Putamen (tissue), 1 donor: ENCODE data around the gene DLGAP5.

Experiments
- DNase-seq: peaks from one replicate; pipeline ENCODE4 v3.0.0-alpha.2; 2016; ENCODE audit warnings: low spot score

The DLGAP5 gene

DNA sequence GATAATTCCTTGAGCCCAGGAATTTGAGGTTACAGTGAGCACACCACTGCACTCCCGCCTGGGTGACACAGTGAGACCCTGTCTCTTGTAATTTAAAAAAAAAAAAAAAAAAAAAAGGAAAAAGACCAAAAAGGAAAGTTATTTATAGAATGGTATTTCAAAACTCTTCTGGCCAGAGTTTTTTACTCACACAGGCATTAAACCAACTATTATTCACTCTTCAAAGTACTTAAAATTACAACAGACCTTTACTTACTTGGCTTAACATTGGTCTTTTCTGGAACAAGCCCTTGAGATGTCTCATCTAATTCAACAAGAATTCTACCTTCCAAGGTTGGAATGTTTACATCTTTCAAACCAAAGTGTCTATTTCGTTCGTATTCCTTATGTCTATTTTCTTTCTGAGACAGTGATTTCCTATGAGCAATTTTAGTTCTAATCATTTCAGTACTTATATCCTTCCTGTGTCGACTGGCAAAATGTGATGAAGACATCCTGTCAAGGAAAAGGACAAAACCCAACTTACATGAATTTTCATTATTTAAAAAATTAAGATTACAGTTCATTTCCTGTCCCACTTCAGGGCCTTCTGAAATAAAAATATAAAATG is 2.6 kb downstream of the DLGAP5 start:
- DNase-seq: no peak

DNA sequence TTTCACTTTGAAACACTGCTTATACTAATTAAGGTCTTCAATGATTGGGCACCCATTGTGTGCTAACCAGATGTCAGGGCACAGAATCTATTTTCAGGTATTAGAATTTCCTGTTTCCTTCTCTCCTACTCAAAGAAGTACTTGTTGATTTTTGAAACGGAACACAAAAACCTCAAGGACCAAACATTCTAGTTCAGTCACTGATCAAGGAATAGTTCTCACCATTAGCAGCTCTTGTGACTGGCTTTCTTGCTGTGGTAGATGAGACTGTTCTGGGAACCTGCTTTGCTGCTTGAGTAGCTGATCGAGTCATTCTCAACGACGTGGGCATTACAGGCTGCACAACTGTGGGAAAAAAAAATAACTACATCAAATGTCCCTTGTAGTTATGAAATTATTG is 11.0 kb downstream of the DLGAP5 start:
- no peak for DNase-seq

DNA sequence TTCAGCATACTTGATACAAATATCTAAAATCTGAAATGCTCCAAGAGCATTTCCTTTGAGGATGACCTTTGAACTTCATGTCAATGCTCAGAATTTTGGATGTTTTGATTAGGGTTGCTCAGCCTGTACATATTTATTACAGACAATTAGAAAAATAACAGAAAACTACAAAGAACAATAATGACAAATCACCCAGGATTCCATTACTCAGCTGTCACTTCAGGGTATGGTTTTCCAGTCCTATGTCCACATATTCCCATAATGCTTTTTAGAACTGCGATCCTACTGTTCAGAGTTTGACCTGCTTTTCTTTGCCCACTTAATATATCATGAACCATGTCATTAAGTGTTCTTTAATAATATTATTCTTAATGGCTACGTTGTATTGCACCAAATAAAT is 11.4 kb downstream of the DLGAP5 start:
- DNase-seq: no peak

DNA sequence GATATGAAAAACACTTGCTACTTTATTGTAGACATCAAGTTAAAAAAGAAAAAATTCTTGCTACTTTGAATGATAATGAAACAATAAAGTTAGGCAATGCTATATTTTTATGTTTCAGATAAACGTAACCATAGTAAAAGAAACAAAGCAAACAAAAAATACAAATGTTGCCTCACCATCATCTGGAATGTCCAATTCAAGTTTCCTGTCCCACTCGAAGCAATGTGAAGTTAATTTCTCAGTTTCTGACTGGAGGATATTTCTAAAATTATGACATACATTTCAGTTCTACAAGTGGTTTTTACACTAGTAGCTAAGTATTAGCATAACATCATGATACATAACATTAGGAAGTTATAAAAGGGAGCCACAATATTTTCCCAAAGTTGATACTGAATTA is 20.9 kb downstream of the DLGAP5 start:
- DNase-seq: no peak

DNA sequence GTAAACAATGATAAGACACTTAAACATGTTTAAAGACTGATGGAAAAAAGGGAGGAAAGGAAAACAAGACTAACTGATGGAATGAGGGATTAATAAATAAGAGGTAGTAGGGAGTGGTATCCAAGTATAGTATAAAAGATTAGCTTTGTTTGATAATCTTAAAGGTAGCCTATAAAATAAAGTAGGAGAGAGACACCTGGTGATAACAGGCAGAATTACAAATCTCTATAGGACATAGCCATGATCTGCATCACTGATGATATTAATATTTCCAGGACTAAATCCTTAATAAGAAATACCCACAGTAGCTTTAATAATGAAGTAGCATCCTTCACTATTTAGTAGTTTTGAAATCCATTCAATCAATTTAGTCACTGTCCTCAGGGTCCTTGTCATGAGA is 30.4 kb downstream of the DLGAP5 start:
- DNase-seq: no peak

DNA sequence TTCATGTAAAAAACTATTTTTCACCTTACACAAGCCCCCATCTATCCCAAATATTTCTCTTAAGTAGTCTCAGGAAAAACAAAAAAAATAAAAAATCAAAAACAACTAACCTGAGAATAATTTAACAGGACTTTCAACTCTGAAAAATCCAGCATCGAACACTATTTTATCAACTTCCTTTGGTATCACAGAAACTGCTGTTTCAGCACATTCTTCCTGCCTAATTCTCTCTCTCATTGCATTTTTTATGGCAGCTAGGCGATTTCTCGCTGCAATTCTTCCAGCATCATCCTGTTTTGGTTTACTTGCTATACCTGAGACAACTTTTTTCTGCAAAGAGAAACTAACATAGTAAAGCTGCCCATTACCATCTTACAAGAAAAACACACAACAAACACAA is 33.0 kb downstream of the DLGAP5 start:
- no peak for DNase-seq

DNA sequence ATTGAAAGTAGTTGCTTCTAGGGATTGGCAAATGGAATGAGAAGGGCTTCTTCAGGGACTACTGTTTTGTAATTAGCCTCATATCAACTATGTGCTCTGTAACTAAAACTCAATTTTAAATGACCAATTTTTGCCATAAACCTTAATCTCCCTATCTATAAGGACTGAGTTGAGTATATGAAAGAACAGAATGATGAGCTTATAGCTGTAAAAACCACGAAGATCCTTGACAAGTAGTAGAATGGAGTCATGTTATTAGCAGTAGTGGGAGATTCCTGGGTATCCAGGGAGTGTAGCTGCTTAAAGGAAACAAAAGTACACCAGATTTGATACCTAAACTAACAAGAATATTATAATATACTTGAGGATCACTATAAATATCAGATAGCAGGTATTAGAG is 34.3 kb downstream of the DLGAP5 start:
- DNase-seq: no peak

DNA sequence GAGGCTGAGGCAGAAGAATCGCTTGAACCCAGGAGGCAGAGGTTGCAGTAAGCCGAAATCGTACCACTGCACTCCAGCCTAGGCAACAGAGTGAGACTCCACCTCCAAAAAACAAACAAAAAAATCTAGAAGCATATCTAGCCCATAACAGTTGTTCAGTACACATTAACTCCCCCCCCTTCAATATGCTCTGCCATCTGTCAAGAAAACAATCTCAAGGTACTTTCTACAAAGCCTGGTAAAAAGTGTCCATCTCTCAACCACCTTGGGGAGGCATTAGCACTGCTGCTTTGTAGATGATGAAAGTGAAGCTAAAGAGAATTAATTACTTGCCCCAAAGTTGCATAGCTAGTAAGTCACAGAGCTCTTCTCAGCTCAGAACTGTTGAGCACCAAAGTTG is 37.4 kb downstream of the DLGAP5 start:
- DNase-seq: no peak

DNA sequence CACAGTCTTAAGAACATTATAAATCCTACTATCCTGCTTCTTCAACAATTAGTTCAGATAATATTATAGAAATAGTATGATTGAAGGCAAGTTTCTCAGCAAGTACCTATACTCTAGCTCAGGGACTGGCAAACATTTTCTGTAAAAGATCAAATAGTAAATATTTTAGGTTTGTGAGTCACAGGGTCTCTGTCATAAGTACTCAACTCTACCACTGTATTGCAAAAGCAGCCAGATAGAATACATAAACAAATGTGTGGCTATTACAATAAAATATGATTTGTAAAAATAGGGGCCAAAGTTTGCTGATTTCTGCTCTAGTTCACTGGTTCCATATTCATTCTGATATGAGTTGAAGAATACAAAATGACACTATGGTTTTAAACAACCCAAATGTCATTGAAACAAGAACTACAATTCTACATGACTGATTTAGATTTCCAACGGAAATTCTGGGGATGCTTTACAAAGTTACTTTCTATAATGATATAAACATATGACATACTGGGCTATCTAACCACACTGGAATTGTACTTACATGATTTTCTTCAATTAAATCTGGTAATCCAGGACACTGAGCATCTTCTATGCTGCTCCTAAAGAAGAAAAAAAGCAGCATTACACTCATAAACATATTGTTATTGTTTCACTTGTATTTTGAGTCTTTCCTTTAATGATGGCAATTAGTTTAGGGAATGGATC is 39.2 kb downstream of the DLGAP5 start:
- no peak for DNase-seq

DNA sequence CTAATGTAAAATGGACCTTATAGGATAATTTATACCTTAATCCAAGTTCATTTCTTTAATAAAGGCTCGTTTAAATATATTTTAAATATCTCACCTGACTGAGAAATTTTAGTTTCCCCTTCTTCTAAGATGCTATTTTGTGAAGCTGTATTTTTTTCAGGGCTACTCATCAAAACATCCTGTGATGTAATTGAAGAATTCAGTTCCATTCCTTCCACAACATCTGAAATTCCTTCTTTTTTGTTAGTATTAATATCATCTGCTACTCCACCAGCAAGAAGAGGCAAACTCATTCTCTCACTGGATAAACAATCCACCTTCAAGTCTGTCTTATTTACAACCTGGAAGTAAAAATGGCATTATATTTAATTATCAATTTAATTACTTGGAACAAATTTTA is 39.8 kb downstream of the DLGAP5 start:
- no peak for DNase-seq

DNA sequence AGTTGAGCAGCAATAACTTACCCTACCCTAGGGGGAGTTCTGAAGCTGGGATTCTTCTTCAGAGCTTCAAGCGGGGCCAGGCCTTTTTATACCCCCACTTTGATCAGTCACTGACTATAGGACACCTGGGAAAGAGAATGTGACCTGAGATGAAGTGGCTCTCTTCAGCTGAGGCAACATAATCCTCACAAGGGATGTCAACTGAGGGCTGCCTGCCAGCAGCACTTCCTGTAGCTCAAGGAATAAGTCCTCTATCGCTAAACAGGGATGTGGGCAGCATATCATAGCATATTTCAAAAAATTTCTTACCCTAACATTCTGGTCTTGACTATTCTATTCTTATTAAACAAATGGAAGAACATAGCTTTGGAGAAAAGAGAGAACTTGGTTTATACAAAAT is 45.0 kb downstream of the DLGAP5 start:
- no peak for DNase-seq

DNA sequence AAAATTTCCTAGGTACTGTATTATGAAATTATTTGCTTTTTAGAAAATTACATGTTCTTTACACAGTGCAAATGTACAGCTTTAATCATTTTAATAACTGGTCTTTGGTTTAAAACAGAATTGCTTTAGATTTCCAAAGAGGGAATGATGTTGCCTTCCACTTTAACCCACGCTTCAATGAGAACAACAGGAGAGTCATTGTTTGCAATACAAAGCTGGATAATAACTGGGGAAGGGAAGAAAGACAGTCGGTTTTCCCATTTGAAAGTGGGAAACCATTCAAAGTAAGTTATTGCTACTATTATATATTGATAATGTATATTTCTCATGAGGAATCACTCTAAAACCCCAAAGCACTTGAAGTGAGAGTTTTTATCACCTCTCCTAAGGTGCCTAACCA is 48.9 kb downstream of the DLGAP5 start:
- DNase-seq: no peak

DNA sequence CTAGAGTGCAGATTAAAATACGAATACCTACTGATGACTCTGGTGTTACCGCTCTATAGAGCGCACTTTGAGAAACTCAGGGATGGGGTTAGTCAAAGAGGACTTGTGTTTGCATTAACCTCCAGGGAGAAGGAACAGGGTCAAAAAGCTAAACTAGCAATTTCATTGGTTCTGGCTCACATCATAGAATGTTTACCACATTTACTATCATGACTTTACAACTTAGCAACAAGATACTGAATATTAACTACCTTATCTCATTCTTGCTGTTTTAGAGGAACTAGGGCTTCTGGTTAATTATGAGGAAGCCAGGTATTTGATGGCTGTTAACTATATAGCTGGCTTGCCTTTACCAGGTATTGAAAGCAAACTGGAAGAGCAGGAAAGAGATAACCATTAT is 49.6 kb downstream of the DLGAP5 start:
- DNase-seq: no peak

DNA sequence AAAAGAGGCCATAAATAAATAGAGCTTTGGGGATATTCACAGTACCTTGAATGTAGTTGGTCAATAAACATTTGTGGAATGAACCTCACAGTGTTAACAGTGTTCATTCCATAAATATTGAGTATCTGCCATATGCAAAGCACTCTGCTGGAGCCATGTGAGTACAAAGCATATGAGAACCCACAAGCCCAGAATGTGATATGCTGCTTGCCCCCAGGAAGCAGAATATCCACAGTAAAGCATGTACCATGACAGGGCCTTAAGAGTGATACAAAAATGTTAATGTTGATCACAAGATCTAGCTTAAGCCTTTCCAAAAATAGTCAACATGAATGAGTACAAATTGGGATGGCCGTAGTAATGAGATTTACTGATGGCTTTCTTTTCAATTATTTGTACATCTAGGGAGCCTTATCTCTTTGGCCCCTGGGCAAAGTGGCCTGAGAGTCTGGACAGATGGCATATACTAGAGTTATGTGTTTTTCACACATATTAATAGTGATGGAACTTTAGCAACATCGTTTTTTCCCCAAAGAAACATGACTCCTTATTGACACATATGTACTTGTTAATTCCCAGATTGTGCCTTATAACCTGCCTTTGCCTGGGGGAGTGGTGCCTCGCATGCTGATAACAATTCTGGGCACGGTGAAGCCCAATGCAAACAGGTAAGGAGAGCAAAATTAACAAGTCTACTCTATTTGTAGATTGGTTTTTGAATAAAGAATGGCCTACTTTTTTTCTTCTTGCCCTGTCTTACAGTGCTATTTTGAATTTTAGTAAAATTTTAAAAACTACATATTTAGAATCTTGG is 51.5 kb downstream of the DLGAP5 start:
- DNase-seq: no peak

DNA sequence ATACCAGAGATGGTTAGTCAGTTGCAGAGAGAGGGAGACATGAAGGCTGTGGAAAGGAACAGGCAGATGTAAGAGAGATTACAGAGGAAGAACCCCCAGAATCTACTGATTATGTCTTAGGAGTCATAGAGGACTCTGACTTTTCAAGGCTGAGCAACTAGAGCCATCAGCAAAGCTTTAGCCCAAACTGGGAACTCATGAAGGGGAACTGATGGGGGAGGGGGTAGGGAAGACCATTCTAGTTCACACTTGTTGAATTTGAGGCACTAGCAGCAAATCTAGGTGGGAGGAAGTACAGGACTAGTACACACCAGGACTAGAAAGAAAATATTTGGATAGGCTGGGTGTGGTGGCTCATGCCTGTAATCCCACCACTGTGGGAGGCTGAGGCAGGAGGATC is 52.2 kb downstream of the DLGAP5 start:
- DNase-seq: no peak

DNA sequence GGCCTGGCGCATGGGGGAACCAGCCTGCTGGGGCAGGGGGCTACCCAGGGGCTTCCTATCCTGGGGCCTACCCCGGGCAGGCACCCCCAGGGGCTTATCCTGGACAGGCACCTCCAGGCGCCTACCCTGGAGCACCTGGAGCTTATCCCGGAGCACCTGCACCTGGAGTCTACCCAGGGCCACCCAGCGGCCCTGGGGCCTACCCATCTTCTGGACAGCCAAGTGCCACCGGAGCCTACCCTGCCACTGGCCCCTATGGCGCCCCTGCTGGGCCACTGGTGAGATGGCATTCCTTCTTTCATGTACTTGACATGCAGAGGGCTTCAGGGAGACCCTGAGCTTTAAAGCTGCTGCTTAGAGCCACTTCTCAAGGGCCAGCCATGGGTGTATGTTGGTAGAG is 53.3 kb downstream of the DLGAP5 start:
- DNase-seq: no peak

DNA sequence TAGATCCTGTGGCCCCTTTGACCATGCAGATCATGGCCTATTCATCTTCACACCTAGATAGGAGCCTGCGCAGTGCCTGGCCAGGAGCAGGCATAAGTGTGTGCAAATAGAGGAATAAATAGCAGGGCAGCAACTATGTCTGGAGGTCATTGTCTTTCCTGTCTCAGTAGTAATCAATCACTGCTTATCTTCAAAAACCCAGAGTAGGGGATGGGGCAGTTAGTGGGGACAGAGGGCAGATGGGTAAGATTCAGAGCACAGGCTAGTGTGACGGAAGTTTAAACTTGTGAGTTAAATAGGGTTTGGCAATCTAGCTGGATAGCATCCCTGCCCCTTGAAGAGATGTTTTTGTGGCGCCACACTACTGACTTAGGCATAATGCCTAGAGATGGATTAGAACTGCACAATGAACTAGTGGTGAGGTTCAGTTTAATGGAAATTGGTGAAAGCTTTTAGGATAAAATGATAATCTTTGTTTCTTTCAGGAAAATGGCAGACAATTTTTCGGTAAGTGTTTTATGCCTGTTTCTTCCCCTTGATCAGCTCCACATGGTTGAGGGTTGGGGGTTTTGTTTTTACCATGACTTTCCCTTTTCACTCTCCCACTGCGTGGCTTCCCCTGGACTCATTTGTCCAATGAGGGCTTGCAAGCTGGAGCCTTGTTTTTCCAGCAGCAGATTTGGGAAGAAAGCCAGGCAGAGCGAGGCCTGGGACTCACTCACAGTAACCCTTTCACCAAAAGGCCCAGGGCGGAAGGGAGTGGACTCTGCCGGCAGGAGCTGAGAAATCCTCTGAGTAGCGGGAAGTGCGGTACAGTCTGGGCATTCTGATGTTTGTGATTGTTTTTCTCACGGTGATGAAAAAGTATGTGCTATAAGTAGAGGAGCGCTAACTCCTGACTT is 54.2 kb downstream of the DLGAP5 start:
- DNase-seq: peak; percentile 70

DNA sequence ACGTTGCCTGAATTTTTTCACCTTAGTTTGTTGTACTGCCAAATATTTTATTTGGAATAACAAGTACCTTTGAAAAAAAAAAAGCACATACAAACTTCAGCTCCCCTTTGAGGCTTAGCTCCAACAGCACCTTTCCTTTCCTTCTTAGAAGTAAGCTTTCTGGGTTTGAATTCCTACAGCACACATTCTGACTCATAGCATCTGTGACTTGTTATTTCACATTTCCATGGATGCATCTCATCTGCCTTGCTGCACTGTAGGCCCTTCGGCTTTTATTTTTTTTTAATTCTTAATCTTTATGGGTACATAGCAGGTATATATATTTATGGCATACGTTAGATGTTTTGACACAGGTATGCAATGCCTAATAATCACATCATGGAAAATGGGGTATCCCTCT is 55.1 kb downstream of the DLGAP5 start:
- no peak for DNase-seq

DNA sequence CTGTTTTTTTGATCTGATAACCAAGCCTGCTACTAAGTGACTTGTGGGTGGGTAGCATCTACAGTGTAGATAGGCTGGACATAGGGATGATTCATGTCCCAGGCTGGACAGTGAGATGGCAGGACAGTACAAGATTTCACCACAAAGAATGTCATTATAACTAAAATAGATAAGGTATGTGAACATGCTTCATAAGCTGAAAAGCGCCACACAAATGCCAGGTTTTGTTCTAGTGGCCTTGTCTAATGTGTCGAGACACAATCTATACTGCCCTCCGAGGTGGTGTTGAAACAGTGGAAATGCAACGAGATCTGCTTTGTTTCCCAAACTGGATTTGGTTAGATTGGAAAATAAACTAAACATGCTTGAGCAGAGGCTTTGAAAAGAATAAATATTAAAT is 58.0 kb downstream of the DLGAP5 start:
- DNase-seq: no peak

DNA sequence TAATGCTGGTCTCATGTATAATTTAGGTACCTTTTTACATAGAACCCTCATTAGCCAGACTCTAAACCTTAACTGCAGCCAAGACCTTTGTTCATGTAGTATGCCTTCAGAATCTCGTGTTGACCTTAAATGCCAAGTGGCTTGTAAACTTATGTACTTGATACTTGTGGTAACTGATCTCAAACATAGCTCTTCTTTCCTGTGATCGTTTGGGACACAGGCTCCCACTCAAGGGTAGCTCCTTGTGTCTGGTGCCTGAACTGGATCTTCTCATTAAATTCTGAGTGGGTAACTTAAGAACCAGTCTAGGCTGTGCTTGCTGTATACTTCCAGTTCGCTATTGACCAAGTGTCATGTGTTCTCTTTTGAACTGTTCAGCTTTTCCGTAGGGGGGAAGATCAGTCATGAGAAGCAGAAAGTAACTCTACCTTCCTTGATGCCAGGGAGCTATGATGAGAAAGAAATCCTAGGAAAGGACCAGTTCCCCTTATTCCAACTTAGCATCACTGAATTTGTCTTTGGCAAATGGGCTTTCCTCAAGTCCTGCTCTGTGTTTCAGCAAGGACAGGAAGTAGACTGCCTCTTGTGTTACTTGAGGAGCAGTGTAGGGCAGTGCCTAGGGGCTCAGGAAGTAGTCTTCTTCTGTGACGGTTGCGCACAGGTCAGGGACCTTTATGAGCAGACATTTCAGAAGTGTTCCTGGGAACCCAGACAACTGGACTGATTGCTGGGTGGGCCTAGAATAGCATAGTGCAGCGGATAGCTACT is 59.8 kb downstream of the DLGAP5 start:
- no peak for DNase-seq

DNA sequence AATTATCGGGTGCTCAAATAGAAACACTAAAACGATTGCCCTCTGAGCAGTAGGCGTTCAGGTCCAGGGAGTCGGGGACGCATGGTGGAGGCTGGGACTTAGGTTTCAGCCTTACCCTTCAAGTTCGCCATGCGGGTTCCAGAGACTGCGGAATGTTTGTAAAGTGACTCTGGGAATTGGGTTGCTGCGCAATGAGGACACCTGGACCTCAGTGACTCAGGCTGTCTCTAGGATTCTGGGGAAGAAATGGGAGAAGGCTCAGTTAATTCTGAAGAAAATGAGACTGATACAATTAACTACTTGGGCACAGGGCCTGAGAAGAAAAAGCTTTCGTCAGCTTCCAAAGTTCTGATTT is 61.2 kb downstream of the DLGAP5 start:
- DNase-seq: no peak
